Panc1 (cell line): ENCODE measurements around the gene CDC42BPA. TPM values are rescaled to one million over a fixed set of nuclear protein-coding genes. Genes with fewer than 3 reads are reported as not detected.

Experiments used
- ATAC-seq: fragments of 200-7000 bp; cut with Tn5 transposase; 2 replicates; pipeline ENCODE4 v1.9.1; 2020; ENCODE audit warnings: mild to moderate bottlenecking, moderate library complexity
- Bru-seq: library from RNA; stranded (reverse); fragments of 400-500 nt; gene quantifications from one replicate; lab custom pipeline; 2021; lab: Mats Ljungman, UMichigan
- BruChase-seq, 2 experiments: library from RNA; stranded (reverse); fragments of 400-500 nt; gene quantifications; one replicate each; lab custom pipeline; 2021; lab: Mats Ljungman, UMichigan
- BruUV-seq: library from RNA; stranded (reverse); fragments of 400-500 nt; replicated peaks from 2 replicates; lab custom pipeline; 2021; lab: Mats Ljungman, UMichigan
- CTCF ChIA-PET: fragments of 300-600 bp; sonication (Branson Sonifier 250); formaldehyde crosslinking; loops from one replicate; lab custom pipeline; 2022; ENCODE audit warnings: antibody characterized with exemption; lab: Charles Lee
- POLR2A ChIA-PET: fragments of 300-600 bp; sonication (Branson Sonifier 250); formaldehyde crosslinking; loops from one replicate; lab custom pipeline; 2022; ENCODE audit warnings: antibody characterized with exemption; lab: Charles Lee
- DNase-seq: peaks from one replicate; pipeline ENCODE4 v3.0.0-alpha.2; 2010; ENCODE audit warnings: low read depth, low spot score
- H3K27ac ChIP-seq: 2 replicates; pipeline ENCODE4 v1.5.1; 2011; ENCODE audit warnings: mild to moderate bottlenecking, low read length, inconsistent platforms
- H3K27me3 ChIP-seq: fragments of 200-500 bp; sonication (Bioruptor generic); 2 replicates; pipeline ENCODE4 v1.6.0; 2014; ENCODE audit warnings: low read length, inconsistent platforms; ENCODE audit not compliant: control insufficient read depth, insufficient read depth
- H3K36me3 ChIP-seq: fragments of 200-500 bp; sonication (Bioruptor generic); 2 replicates; pipeline ENCODE4 v1.5.1; 2014; ENCODE audit warnings: inconsistent platforms, mild to moderate bottlenecking, low read length, moderate library complexity; ENCODE audit not compliant: control insufficient read depth, insufficient read depth
- H3K4me1 ChIP-seq: 2 replicates; pipeline ENCODE4 v1.5.1; 2011; ENCODE audit warnings: inconsistent platforms, mild to moderate bottlenecking, low read length, moderate library complexity; ENCODE audit not compliant: control insufficient read depth, insufficient read depth
- H3K4me3 ChIP-seq, 2 experiments: 2 replicates each; pipeline ENCODE4 v1.5.1; 2011 to 2012; ENCODE audit warnings: low read depth in 2 of 2, low read length in 2 of 2, mild to moderate bottlenecking in 2 of 2, inconsistent platforms in 1 of 2, moderate library complexity in 1 of 2
- H3K9me3 ChIP-seq: fragments of 200-500 bp; sonication (Bioruptor generic); 2 replicates; pipeline ENCODE4 v1.5.1; 2014; ENCODE audit warnings: low read depth, mild to moderate bottlenecking, inconsistent platforms, low read length, moderate library complexity; ENCODE audit not compliant: control insufficient read depth, insufficient read depth
- CTCF ChIP-seq: fragments of 450-650 bp; IDR thresholded peaks from 2 replicates; pipeline ENCODE4 v1.5.1; 2017; ENCODE audit warnings: mild to moderate bottlenecking
- POLR2AphosphoS5 ChIP-seq: IDR thresholded peaks from 2 replicates; pipeline ENCODE4 v1.6.1; 2012; ENCODE audit warnings: mild to moderate bottlenecking, low read depth, low read length, moderate library complexity
- REST ChIP-seq, 2 experiments: IDR thresholded peaks; 2 replicates each; pipeline ENCODE4 v1.6.1; 2011 to 2012; ENCODE audit warnings: low read depth in 2 of 2, control low read depth in 1 of 2, low read length in 1 of 2, mild to moderate bottlenecking in 1 of 2, moderate library complexity in 1 of 2; ENCODE audit not compliant: insufficient read depth in 1 of 2
- SIN3A ChIP-seq: IDR thresholded peaks from 2 replicates; pipeline ENCODE4 v1.6.1; 2012; ENCODE audit warnings: low read depth, mild to moderate bottlenecking, low read length, moderate library complexity, borderline replicate concordance; ENCODE audit not compliant: insufficient read depth
- TCF7L2 ChIP-seq: IDR thresholded peaks from 2 replicates; pipeline ENCODE4 v1.6.1; 2011; ENCODE audit warnings: mild to moderate bottlenecking, low read depth, low read length, inconsistent platforms
- in situ Hi-C: cut with HindIII; loops from 2 replicates; pipeline ENCODE4 v1.10.0; 2016; ENCODE audit warnings: low sequenced_read_pairs, low pct_unique_long_range_greater_than_20kb
- intact Hi-C: fragments of 100-400 bp; cut with micrococcal nuclease; formaldehyde crosslinking; loops from one replicate; pipeline ENCODE4 v1.10.0; 2022; ENCODE audit not compliant: unreplicated experiment
- long read RNA-seq: library from polyadenylated mRNA; unstranded; transcript quantifications from one replicate; pipeline ENCODE4 v2.0.0, GENCODE V29; 2021; ENCODE audit not compliant: unreplicated experiment
- polyA plus RNA-seq: library from polyadenylated mRNA; unstranded; fragments of >200 nt; gene quantifications from one replicate; pipeline ENCODE4 v1.2.1, GENCODE V29; 2012; ENCODE audit warnings: missing spikeins; ENCODE audit not compliant: insufficient read length
- total RNA-seq: library from RNA; stranded (reverse); gene quantifications from one replicate; pipeline ENCODE4 v1.2.1, GENCODE V29; 2021; ENCODE audit not compliant: unreplicated experiment

The CDC42BPA gene
- 32.8 TPM for total RNA-seq
- polyA plus RNA-seq, result 14.1 TPM
- Bru-seq, nascent RNA, result percentile 89 among the genes with signal in this experiment
- percentile 78 among the genes with signal in this experiment for BruChase-seq, experiment 1, labeled RNA remaining after a 2-hour chase
- BruChase-seq, experiment 2, labeled RNA remaining after a 6-hour chase, result percentile 81 among the genes with signal in this experiment
- long read RNA-seq, partial matches to known transcripts, result 72 of 92 reads
- long read RNA-seq, other reads (novel, unspliced or antisense), result 17 of 92 reads

GRCh38 chr1:227318016-227318852 lies at the start of gene CDC42BPA:
TSS of gene CDC42BPA (minus strand) at chr1:227318492. CDS start at chr1:227317182, 1,310 bp downstream.
- peak within 1 kb of the TSS; percentile 90 for H3K27ac ChIP-seq
- H3K27me3 ChIP-seq, result no peaks in the 10 kb centered on the region
- ChIA-PET CTCF (interaction anchor here (0.6 kb wide), 3 partner anchors 113 to 410 kb away, joined by 3 to 5 read pairs (median 4); no protein-coding TSS in a partner anchor), POLR2A (interaction anchor here (0.5 kb wide), 1 partner anchor 94 kb away, joined by 3 read pairs; no protein-coding TSS in a partner anchor)
- peak within 1 kb of the TSS; percentile 92 to 97 for H3K4me3 ChIP-seq
- intact Hi-C loops (loop anchor here (5.0 kb wide), 2 partner anchors 81 to 119 kb away; no protein-coding TSS in a partner anchor), in situ Hi-C loops (no loop called here)
- H3K4me1 ChIP-seq, result peaks cover 12% of the 10 kb centered on the region
- BruUV-seq, result no TSS peak
- ATAC-seq, result peak; percentile 93
- DNase-seq, result no peak
- no peaks in the 10 kb centered on the region for H3K36me3 ChIP-seq
- no peaks in the 10 kb centered on the region for H3K9me3 ChIP-seq
- 0 out of 2 replicates have a peak, but pooled peaks have one; percentile 39 for TF ChIP-seq SIN3A
- TF ChIP-seq POLR2AphosphoS5, result peak; percentile 63
- no peak for TF ChIP-seq REST (IDR thresholded peaks at IDR 0.05; ENCODE audit: insufficient read depth in 1 of 2, low read depth in 2 of 2, low read length in 1 of 2)
- TF ChIP-seq TCF7L2, result no peak
- TF ChIP-seq CTCF, result no peak

- ChIA-PET CTCF (no interaction called here), POLR2A (no interaction called here)
- ATAC-seq, result no peak
Measured at GRCh38 chr1:227368009-227368408, 49.7 kb upstream of the CDC42BPA start.

More at GRCh38 chr1:227368009-227368408, 49.7 kb upstream of the CDC42BPA start:
- no peaks in the 10 kb centered on the region for H3K36me3 ChIP-seq
- no peaks in the 10 kb centered on the region for H3K4me1 ChIP-seq
- no peaks in the 10 kb centered on the region for H3K27me3 ChIP-seq
- DNase-seq, result no peak
- H3K4me3 ChIP-seq, result no peak overlapping the region
- no peaks in the 10 kb centered on the region for H3K9me3 ChIP-seq
- TF ChIP-seq REST (IDR thresholded peaks at IDR 0.05; ENCODE audit: insufficient read depth in 1 of 2, low read depth in 2 of 2, low read length in 1 of 2) (no peak), POLR2AphosphoS5 (no peak), SIN3A (no peak), CTCF (no peak), TCF7L2 (no peak)
- BruUV-seq, result no TSS peak
- in situ Hi-C loops, result no loop called here
- H3K27ac ChIP-seq, result no peak overlapping the region
- intact Hi-C loops, result no loop called here
